GM18499 (cell line): Measurements from ENCODE around the gene C6orf141.

Experiments
- ATAC-seq: cut with Tn5 transposase; IDR thresholded peaks from one replicate; pipeline ENCODE4 v1.9.1; 2021; ENCODE audit warnings: moderate number of reproducible peaks; ENCODE audit not compliant: insufficient read depth, unreplicated experiment

C6orf141 gene

DNA sequence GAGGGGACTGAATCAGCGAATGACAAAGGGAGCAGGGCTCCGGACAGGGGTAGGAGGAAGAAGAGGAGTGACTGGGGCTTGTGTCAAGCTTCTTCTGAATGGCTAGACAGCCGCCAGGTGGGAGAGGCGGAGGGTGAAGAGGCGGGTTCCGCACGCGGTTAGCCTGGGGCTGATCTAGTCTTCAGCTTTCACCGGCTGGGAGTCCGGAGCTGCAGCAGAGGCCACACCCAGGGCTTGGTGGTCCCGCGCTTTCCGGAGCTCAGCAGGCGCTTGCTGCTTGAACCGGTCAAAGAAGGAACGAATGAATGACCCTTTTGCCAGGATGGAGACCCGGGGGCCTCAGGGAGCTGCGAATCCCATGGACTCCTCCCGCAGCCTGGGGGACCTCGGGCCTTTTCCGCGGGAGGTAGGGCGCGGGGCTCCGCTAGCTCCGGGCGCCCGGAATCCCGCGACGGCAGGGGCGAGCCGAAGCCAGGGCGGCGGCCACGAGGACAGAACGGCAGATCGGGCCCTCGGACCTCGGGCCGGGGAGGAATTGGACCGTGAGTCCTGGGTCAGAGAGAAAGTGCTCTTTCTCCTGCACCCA is at the start of gene C6orf141:
Gene C6orf141 (plus strand): TSS at position 177 of the 586 bp plus-strand sequence. CDS start 125 bp downstream, at position 302.
- peak; percentile 51 for ATAC-seq

- ATAC-seq: no peak
Measured at GRCh38 chr6:49504666-49505065, 45.8 kb upstream of the C6orf141 start.

DNA sequence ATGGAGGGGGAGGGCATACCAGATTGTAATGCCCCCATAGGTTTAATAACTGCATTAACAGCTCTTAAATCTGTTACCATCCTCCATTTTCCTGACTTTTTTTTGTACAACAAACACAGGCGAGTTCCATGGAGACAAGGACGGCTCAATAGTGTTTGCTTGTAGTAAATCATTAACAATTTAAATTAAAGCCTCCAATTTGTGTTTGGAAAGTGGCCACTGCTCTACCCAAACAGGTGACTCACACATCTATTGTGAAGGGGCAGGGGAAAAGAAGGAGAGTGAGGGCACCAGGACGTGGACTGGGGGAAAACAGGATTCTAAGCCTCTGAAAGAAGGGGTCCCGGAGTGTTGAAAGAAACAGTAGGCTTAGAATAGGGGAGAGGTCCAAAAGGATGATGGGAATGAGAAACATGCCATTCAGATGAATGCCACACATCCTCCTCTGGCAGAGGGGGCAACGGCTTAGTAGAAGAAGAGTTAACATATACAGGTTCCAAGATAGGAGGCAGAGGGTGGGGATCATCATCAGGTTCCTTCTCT is 43.8 kb upstream of the C6orf141 start:
- no peak for ATAC-seq

DNA sequence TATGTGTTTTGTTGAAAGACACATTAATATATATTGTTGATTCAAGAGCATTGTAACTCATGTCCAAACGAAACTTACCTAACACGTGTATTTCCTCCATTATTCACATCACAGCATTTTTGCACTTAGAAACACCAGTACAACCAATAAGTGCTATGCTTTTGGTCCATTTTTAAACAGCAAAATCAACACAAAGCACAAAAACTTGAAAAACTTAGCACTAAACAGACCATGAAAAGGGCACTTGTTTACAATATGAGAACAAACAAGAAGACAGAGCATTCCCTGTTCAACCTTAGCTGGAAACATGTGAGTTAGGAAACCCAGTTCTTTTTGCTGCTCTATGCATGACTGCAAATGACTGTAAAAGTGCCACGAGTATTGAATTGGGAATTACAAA is 41.1 kb upstream of the C6orf141 start:
- ATAC-seq: no peak

DNA sequence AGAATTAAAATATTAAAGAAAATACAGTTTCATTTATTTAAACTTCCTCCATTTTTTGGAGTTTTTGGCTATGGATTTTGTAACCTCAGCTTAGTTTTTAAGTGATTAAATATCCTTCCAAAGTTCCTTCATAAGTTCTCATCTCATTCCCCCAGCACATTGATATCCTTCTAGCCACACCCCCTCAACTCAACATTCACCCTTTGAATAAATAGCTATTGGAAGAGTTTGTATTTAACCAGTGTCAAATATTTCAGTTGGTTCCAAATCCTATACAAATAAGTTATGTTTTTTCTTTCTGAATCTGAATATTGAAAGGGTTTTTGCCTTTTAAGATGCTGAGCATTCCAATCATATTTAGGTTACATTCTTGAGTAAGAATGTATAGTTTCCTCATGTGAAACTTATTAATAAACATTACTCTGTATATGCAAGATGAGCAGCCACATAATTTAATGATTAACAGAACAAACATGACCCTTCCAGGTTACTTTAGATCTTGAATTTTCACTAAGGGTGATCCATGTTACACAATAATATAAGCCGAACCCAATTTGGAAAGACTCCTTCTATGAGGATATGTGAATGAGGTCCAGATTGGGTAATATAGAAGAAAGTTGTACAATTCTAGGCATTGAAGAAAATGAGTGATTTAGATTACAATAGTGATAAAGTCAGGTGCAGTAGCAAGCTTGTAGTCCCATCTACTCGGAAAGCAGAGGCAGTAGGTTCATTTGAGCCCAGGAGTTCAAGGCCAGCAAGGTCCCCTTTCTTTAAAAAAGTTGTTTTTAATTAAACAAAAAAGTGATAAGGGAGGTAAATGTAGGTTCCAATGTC is 37.1 kb upstream of the C6orf141 start:
- no peak for ATAC-seq

DNA sequence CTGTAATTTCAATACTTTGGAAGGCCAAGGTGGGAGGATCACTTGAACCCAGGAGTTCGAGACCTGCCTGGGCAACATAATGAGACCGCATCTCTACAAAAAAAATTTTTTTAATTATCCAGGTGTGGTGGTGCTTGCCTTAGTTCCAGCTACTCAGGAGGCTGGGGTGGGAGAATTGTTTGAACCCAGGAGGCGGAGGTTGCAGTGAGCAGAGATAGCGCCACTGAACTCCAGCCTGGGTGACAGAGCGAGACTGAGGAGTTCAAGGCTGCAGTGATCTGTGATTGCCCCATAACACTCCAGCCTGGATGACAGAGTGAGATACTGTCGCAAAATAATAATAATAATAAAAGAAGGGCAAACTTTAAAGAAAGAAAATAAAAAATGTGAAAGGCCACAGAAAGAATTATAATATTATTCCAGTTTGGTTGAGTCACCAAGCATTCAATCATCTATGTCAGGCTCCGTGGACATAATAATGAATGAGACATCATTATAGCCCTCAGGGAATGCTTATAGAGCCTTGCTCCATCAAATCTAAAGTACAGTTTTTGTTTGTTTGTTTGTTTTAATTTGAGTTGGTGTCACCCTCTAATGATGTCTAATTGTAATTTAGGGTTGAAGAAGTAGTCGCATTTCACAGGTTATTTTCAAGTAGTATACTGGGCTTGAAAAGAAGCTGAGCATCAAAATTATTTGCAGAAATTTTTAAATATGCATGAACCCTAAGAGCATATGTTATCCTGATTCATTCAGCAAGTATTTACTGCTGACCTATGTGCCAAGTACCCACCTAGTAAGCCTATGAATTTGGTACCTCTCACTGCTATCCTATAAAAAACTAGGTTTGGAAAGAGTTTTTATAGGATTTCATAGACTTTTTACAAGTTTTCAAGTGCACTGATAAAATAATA is 35.6 kb upstream of the C6orf141 start:
- ATAC-seq: no peak

DNA sequence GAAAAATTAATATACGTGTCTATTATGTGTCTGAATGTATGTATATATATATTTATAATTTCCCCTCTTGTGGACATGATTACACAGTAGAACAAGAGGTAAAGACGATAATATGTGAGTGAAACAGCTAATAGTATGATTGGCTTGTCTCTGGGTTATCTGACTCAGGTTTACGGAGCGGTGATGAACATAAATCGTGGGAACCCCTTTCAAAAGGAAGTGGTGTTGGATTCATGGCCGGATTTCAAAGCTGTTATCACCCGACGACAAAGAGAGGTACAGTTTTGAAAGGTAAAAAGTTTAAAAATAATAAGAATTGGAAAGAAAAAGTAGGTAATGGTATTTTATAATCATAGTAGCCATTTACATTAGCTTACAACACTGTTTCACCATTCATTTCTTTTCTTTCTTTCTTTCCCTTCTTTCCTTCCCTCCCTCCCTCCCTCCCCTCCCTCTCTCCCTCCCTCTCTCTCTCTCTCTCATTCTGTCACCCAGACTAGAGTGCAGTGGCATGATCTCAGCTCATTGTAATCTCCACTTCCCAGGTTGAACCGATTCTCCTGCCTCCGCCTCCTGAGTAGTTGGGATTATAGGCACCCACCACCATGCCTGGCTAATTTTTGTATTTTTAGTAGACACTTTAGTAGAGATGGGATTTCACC is 34.9 kb upstream of the C6orf141 start:
- ATAC-seq: no peak

- no peak for ATAC-seq
Measured at GRCh38 chr6:49516147-49516505, 34.3 kb upstream of the C6orf141 start.

- no peak for ATAC-seq
Measured at GRCh38 chr6:49517919-49518318, 32.5 kb upstream of the C6orf141 start.

DNA sequence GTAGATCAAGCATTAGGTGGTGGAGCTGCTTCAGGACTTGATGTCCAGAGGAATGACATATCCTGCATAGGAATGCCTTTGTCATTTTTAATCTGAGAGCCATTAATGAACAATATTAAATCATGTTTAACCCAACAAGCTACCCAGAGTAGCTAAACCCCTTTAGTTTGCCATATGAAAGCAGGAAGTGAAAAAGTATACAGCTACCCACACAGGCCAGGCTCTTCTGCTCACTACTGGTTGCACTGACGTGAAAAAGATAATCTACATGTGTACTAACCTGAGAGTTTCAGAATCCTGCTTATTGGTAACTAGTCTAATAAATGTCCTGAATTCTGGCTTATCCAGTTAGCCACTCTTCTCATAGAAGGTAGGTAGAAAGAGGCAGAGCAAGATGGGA is 30.8 kb upstream of the C6orf141 start:
- ATAC-seq: peak; percentile 84

GRCh38 chr6:49522710-49523593 is 27.5 kb upstream of the C6orf141 start:
- no peak for ATAC-seq

DNA sequence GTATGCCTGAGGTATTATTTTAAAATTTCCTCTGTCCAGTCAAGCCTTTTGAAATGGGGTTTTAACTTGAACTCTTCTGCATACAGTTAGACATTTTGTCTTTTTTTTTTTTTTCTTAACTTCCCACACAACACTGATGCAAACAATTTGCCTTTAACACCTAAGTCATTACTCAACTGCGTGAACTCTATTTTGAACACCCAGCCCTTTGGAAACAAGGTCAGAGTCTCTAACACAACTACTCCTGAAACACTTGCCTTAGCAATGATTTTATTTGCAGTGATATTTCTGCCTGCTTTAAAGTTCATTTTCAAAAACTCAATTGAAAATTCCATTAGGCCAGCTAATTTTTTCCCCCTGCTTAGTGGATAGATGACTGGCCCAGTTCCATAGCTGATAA is 26.6 kb upstream of the C6orf141 start:
- no peak for ATAC-seq

GRCh38 chr6:49524541-49524940 is 25.9 kb upstream of the C6orf141 start:
- no peak for ATAC-seq

DNA sequence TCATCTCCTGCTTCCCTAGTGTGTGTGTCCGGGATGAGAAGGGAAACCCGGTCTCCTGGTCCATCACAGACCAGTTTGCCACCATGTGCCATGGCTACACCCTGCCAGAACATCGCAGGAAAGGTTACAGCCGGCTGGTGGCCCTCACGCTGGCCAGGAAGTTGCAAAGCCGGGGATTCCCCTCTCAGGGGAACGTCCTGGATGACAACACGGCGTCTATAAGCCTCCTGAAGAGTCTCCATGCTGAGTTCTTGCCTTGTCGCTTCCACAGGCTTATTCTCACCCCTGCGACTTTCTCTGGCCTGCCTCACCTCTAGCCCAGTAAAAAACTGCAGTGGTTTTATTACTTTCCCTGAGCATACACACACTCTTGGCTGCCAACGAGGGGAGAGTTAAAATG is 23.9 kb upstream of the C6orf141 start:
- no peak for ATAC-seq

DNA sequence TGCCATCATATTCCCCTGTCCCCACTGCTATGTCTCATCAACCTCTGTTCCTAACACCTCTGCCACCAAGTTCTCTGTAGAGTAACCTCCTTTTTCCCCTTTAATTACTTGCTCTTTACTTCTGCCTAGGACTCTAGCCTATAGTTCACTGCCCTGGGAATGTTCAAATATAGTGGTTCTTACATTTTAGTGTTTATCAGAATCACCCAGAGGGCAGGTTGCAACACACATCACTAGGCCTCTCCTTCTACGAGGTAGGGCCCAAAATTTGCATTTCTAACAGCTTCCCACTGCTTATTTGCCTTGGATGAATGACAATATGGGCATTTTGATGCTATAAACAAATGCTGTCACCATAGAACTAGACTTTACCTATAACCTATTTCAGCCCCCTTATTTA is 23.1 kb upstream of the C6orf141 start:
- ATAC-seq: no peak

GRCh38 chr6:49528571-49528970 is 21.9 kb upstream of the C6orf141 start:
- ATAC-seq: no peak

GRCh38 chr6:49530141-49530776 is 20.2 kb upstream of the C6orf141 start:
- no peak for ATAC-seq

DNA sequence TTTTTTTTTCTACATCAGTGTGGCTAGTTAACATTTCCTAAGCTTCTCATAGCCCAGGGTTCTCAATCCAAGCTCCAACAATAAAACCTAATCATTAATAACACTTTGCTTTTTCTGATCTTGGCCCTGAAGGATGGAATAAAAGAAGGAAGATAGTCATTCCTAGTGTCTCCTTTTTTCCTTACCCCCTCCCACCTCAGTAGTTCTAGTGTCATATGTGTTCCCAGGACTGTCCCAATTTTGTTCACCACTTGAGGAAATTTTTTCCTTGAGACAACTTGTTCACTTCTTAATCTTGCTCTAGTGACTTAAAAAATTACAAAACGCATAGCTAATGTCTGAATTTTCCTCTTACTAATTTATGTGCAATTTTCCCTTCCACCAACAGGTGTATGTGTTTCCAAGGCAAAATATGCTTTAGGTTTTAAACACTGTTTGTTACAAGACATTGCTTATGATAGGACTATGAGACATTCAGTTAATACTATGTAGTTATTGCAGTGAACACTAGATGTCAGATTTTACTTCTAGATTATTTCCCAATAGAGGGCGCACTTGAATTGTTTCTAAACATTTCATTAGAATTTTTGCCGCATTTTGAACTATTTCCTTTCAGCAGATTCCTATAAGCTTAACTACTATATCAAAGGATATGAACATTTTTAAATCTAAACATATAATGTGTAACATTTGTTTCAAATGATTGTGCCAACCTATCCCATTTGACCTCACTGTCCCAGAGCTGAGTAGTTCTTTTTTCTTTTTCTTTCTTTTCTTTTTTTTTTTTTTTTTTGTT is 18.5 kb upstream of the C6orf141 start:
- peak; percentile 94 for ATAC-seq
